GM18505 (cell line): Measurements from ENCODE around the gene F2RL3.
"Not testable (repeated sequence)": the region's sequence is repeated elsewhere in the genome, so short reads cannot be mapped to it uniquely, and the experiment has no call there.

Experiments used
- ATAC-seq: cut with Tn5 transposase; IDR thresholded peaks from one replicate; pipeline ENCODE4 v1.9.1; 2021; ENCODE audit not compliant: unreplicated experiment
- POLR2A ChIP-seq: IDR thresholded peaks from 4 replicates; pipeline ENCODE4 v1.6.1; 2011; ENCODE audit warnings: borderline replicate concordance; ENCODE audit not compliant: insufficient read depth, insufficient read length; ENCODE audit errors: extremely low read depth

F2RL3 gene

GRCh38 chr19:16934489-16934888 lies 45.7 kb downstream of the F2RL3 start:
- no peak for ATAC-seq
- TF ChIP-seq POLR2A, result no peak

- TF ChIP-seq POLR2A, result no peak
- ATAC-seq, result no peak
These were observed 48.1 kb downstream of the F2RL3 start for GRCh38 chr19:16936901-16937300.

GRCh38 chr19:16937796-16938195 lies 49.0 kb downstream of the F2RL3 start:
- ATAC-seq, result not testable (repeated sequence)

GRCh38 chr19:16938211-16938610 lies 49.4 kb downstream of the F2RL3 start:
- TF ChIP-seq POLR2A, result no peak
- ATAC-seq, result no peak

GRCh38 chr19:16940063-16940462 lies 51.3 kb downstream of the F2RL3 start:
- not testable (repeated sequence) for ATAC-seq

GRCh38 chr19:16940626-16941025 lies 51.8 kb downstream of the F2RL3 start:
- TF ChIP-seq POLR2A, result no peak

More at GRCh38 chr19:16940626-16941025, 51.8 kb downstream of the F2RL3 start:
- ATAC-seq, result no peak
